ENCODE measurements around the gene KIAA0586. TPM values are rescaled to one million over a fixed set of nuclear protein-coding genes. Genes with fewer than 3 reads are reported as not detected.

Gene KIAA0586
- total and polyA plus RNA-seq, 2 of the 13 experiments (the other 11 are each of a cell fraction or from before 2014, with no cell fraction given), result 12.6 to 25.2 TPM

GRCh38 chr14:58513272-58513671 is 85.8 kb downstream of the KIAA0586 start:
- DNase-seq (ENCODE audit: low spot score) (no peak), ATAC-seq (no peak), FAIRE-seq (no peak)
- no TSS peak for BruUV-seq (replicated peaks)
- H3K9ac ChIP-seq (ENCODE audit: insufficient read depth, low read depth, low read length), result no peak overlapping the region
- H3K9me3 ChIP-seq (ENCODE audit: low read length), result no peaks in the 10 kb centered on the region
- no peaks in the 10 kb centered on the region for H3K4me1 ChIP-seq (ENCODE audit: insufficient read depth, low read length)
- H3K4me3 ChIP-seq (replicated peaks in 1 of 3; ENCODE audit: insufficient read depth in 1 of 3, low read depth in 2 of 3, low read length in 3 of 3), result no peak overlapping the region
- intact Hi-C loops (cut with micrococcal nuclease; ENCODE audit: unreplicated experiment) (no loop called here), in situ Hi-C loops (cut with HindIII; ENCODE audit: extremely low pct_ligation_motif_present, low pct_unique_long_range_greater_than_20kb) (no loop called here)
- peaks cover 1 to 12% of the 10 kb centered on the region in 2 experiments; a peak in 4 of 5 replicates for H3K36me3 ChIP-seq (replicated peaks in 1 of 2; ENCODE audit: control insufficient read depth in 1 of 2, insufficient read depth in 2 of 2, low read length in 2 of 2)
- no peak overlapping the region for H3K27ac ChIP-seq (ENCODE audit: extremely low read length, insufficient read depth, low read length)
- no peaks in the 10 kb centered on the region for H4K20me1 ChIP-seq (ENCODE audit: insufficient read depth, low read length)
- 98% methylated on average over 3 of the region's 3 CpGs for WGBS (ENCODE audit: low lambda C conversion rate)
- no peak for TF ChIP-seq ZNF678 (CRISPR knock-in tag; IDR thresholded peaks at IDR 0.05)
- CTCF ChIA-PET (ENCODE audit: low intra/inter-chr PET ratio, low total read pairs), result no interaction called here
- POLR2A ChIA-PET, result no interaction called here
- no peak overlapping the region for H3K4me2 ChIP-seq (ENCODE audit: low read depth, low read length)
- H3K79me2 ChIP-seq (ENCODE audit: insufficient read depth, low read length), result no peaks in the 10 kb centered on the region
- H2AFZ ChIP-seq (ENCODE audit: low read length), result no peak overlapping the region
- no peaks in the 10 kb centered on the region for H3K27me3 ChIP-seq (ENCODE audit: control insufficient read depth in 1 of 2, insufficient read depth in 2 of 2, low read length in 2 of 2)

- Histone ChIP-seq H3K36me3 (replicated peaks in 1 of 2; ENCODE audit: control insufficient read depth in 1 of 2, insufficient read depth in 2 of 2, low read length in 2 of 2) (peaks cover 0 to 15% of the 10 kb centered on the region in 2 experiments; a peak in 1 of 5 replicates), H3K4me3 (replicated peaks in 1 of 3; ENCODE audit: insufficient read depth in 1 of 3, low read depth in 2 of 3, low read length in 3 of 3) (no peak overlapping the region), H3K79me2 (ENCODE audit: insufficient read depth, low read length) (no peaks in the 10 kb centered on the region), H2AFZ (ENCODE audit: low read length) (no peak overlapping the region), H4K20me1 (ENCODE audit: insufficient read depth, low read length) (no peaks in the 10 kb centered on the region), H3K4me1 (ENCODE audit: insufficient read depth, low read length) (no peaks in the 10 kb centered on the region), H3K9ac (ENCODE audit: insufficient read depth, low read depth, low read length) (no peak overlapping the region), H3K9me3 (ENCODE audit: low read length) (no peaks in the 10 kb centered on the region), H3K27ac (ENCODE audit: extremely low read length, insufficient read depth, low read length) (no peak overlapping the region), H3K27me3 (ENCODE audit: control insufficient read depth in 1 of 2, insufficient read depth in 2 of 2, low read length in 2 of 2) (no peaks in the 10 kb centered on the region), H3K4me2 (ENCODE audit: low read depth, low read length) (no peak overlapping the region)
- in situ Hi-C loops (cut with HindIII; ENCODE audit: extremely low pct_ligation_motif_present, low pct_unique_long_range_greater_than_20kb) (no loop called here), intact Hi-C loops (cut with micrococcal nuclease; ENCODE audit: unreplicated experiment) (no loop called here)
- CTCF ChIA-PET (ENCODE audit: low intra/inter-chr PET ratio, low total read pairs), result no interaction called here
- ATAC-seq (no peak), FAIRE-seq (no peak), DNase-seq (ENCODE audit: low spot score) (no peak)
- BruUV-seq (replicated peaks), result no TSS peak
- POLR2A ChIA-PET, result no interaction called here
- TF ChIP-seq PRDM15 (CRISPR knock-in tag; IDR thresholded peaks at IDR 0.05) (no peak), BRD4 (CRISPR knock-in tag; IDR thresholded peaks at IDR 0.05) (no peak), ZNF432 (CRISPR knock-in tag; IDR thresholded peaks at IDR 0.05; ENCODE audit: borderline replicate concordance) (no peak), MYNN (CRISPR knock-in tag; IDR thresholded peaks at IDR 0.05; ENCODE audit: low read depth) (no peak), ZSCAN30 (CRISPR knock-in tag; IDR thresholded peaks at IDR 0.05) (no peak), ZNF468 (CRISPR knock-in tag; IDR thresholded peaks at IDR 0.05) (no peak), PHB2 (IDR thresholded peaks at IDR 0.05; ENCODE audit: partially characterized antibody) (no peak)
- TF ChIP-seq, protein P1, sequence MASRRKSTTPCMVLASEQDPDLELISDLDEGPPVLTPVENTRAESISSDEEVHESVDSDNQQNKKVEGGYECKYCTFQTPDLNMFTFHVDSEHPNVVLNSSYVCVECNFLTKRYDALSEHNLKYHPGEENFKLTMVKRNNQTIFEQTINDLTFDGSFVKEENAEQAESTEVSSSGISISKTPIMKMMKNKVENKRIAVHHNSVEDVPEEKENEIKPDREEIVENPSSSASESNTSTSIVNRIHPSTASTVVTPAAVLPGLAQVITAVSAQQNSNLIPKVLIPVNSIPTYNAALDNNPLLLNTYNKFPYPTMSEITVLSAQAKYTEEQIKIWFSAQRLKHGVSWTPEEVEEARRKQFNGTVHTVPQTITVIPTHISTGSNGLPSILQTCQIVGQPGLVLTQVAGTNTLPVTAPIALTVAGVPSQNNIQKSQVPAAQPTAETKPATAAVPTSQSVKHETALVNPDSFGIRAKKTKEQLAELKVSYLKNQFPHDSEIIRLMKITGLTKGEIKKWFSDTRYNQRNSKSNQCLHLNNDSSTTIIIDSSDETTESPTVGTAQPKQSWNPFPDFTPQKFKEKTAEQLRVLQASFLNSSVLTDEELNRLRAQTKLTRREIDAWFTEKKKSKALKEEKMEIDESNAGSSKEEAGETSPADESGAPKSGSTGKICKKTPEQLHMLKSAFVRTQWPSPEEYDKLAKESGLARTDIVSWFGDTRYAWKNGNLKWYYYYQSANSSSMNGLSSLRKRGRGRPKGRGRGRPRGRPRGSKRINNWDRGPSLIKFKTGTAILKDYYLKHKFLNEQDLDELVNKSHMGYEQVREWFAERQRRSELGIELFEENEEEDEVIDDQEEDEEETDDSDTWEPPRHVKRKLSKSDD (CRISPR knock-in tag; IDR thresholded peaks at IDR 0.05; ENCODE audit: low read depth), result no peak
- TF ChIP-seq, protein P2, sequence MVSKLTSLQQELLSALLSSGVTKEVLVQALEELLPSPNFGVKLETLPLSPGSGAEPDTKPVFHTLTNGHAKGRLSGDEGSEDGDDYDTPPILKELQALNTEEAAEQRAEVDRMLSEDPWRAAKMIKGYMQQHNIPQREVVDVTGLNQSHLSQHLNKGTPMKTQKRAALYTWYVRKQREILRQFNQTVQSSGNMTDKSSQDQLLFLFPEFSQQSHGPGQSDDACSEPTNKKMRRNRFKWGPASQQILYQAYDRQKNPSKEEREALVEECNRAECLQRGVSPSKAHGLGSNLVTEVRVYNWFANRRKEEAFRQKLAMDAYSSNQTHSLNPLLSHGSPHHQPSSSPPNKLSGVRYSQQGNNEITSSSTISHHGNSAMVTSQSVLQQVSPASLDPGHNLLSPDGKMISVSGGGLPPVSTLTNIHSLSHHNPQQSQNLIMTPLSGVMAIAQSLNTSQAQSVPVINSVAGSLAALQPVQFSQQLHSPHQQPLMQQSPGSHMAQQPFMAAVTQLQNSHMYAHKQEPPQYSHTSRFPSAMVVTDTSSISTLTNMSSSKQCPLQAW (CRISPR knock-in tag; IDR thresholded peaks at IDR 0.05), result no peak
- 100% methylated on average over 1 of the region's 1 CpG for WGBS (ENCODE audit: low lambda C conversion rate)
These were observed 90.1 kb downstream of the KIAA0586 start for GRCh38 chr14:58517592-58517991.

Data from HepG2 (cell line).